Measurements from ENCODE around the gene C5AR1.

- TF ChIP-seq IFI16 (CRISPR knock-in tag; IDR thresholded peaks at IDR 0.05) (no peak), E2F1 (CRISPR knock-in tag; IDR thresholded peaks at IDR 0.05) (no peak)
These were observed 29.4 kb upstream of the C5AR1 start for GRCh38 chr19:47280183-47280797.

All from K562 (cell line).